KOPT-K1 (cell line): ENCODE measurements around the gene GPR17.

Experiments
- H3K27ac ChIP-seq: fragments of 200-600 bp; sonication (generic); 2 replicates; pipeline ENCODE4 v1.5.1; 2016; ENCODE audit warnings: antibody characterized with exemption, mild to moderate bottlenecking, low read depth, low read length; ENCODE audit not compliant: poor library complexity, severe bottlenecking
- H3K36me3 ChIP-seq: fragments of 200-600 bp; sonication (generic); 2 replicates; pipeline ENCODE4 v1.5.1; 2017; ENCODE audit warnings: antibody characterized with exemption, mild to moderate bottlenecking, low read length, moderate library complexity; ENCODE audit not compliant: insufficient read depth
- H3K9me3 ChIP-seq: fragments of 200-600 bp; sonication (generic); 2 replicates; pipeline ENCODE4 v1.5.1; 2017; ENCODE audit warnings: antibody characterized with exemption, low read length, mild to moderate bottlenecking; ENCODE audit not compliant: insufficient read depth, poor library complexity, severe bottlenecking

The GPR17 gene

GRCh38 chr2:127650041-127650784 lies 4.3 kb downstream of the GPR17 start:
- Histone ChIP-seq H3K36me3 (no peaks in the 10 kb centered on the region), H3K27ac (peak overlapping the region; percentile 66), H3K9me3 (no peaks in the 10 kb centered on the region)

- Histone ChIP-seq H3K27ac (peak overlapping the region; percentile 56), H3K9me3 (no peaks in the 10 kb centered on the region), H3K36me3 (no peaks in the 10 kb centered on the region)
These were observed 4.9 kb downstream of the GPR17 start for GRCh38 chr2:127650785-127651380.

GRCh38 chr2:127651381-127651809 lies 5.4 kb downstream of the GPR17 start:
- Histone ChIP-seq H3K9me3 (no peaks in the 10 kb centered on the region), H3K36me3 (no peaks in the 10 kb centered on the region), H3K27ac (peak overlapping the region; percentile 56)

- H3K9me3 ChIP-seq: no peaks in the 10 kb centered on the region
- peak overlapping the region; percentile 56 for H3K27ac ChIP-seq
- H3K36me3 ChIP-seq: no peaks in the 10 kb centered on the region
These were observed 6.1 kb downstream of the GPR17 start for GRCh38 chr2:127651971-127652550.

- Histone ChIP-seq H3K36me3 (no peaks in the 10 kb centered on the region), H3K9me3 (no peaks in the 10 kb centered on the region), H3K27ac (peak overlapping the region; percentile 56)
These were observed 6.9 kb downstream of the GPR17 start for GRCh38 chr2:127652786-127653357.

- H3K36me3 ChIP-seq: no peaks in the 10 kb centered on the region
- H3K27ac ChIP-seq: peak overlapping the region; percentile 56
- no peaks in the 10 kb centered on the region for H3K9me3 ChIP-seq
These were observed 7.6 kb downstream of the GPR17 start for GRCh38 chr2:127653421-127654083.

GRCh38 chr2:127654084-127654837 lies 8.3 kb downstream of the GPR17 start:
- Histone ChIP-seq H3K9me3 (no peaks in the 10 kb centered on the region), H3K27ac (peak overlapping the region; percentile 56), H3K36me3 (no peaks in the 10 kb centered on the region)

GRCh38 chr2:127654838-127655175 lies 8.9 kb downstream of the GPR17 start:
- H3K36me3 ChIP-seq: no peaks in the 10 kb centered on the region
- H3K9me3 ChIP-seq: no peaks in the 10 kb centered on the region
- no peak overlapping the region for H3K27ac ChIP-seq

- Histone ChIP-seq H3K9me3 (no peaks in the 10 kb centered on the region), H3K27ac (no peak overlapping the region), H3K36me3 (no peaks in the 10 kb centered on the region)
These were observed 9.5 kb downstream of the GPR17 start for GRCh38 chr2:127655209-127656073.

GRCh38 chr2:127656569-127657231 lies 10.7 kb downstream of the GPR17 start:
- Histone ChIP-seq H3K36me3 (no peaks in the 10 kb centered on the region), H3K27ac (no peak overlapping the region)

GRCh38 chr2:127657232-127657595 lies 11.3 kb downstream of the GPR17 start:
- H3K27ac ChIP-seq: no peak overlapping the region
- H3K9me3 ChIP-seq: no peaks in the 10 kb centered on the region
- no peaks in the 10 kb centered on the region for H3K36me3 ChIP-seq

More at GRCh38 chr2:127656569-127657231, 10.7 kb downstream of the GPR17 start:
- H3K9me3 ChIP-seq: no peaks in the 10 kb centered on the region

- no peak overlapping the region for H3K27ac ChIP-seq
- H3K9me3 ChIP-seq: no peaks in the 10 kb centered on the region
- H3K36me3 ChIP-seq: no peaks in the 10 kb centered on the region
These were observed 12.2 kb downstream of the GPR17 start for GRCh38 chr2:127658146-127658545.

GRCh38 chr2:127658641-127659407 lies 12.9 kb downstream of the GPR17 start:
- Histone ChIP-seq H3K9me3 (no peaks in the 10 kb centered on the region), H3K36me3 (no peaks in the 10 kb centered on the region), H3K27ac (no peak overlapping the region)
